Keratinocyte (primary cell): ENCODE measurements around the gene LAMA1. TPM values are rescaled to one million over a fixed set of nuclear protein-coding genes. Genes with fewer than 3 reads are reported as not detected.

Experiments
- DNase-seq: peaks from one replicate; pipeline ENCODE4 v3.0.0-alpha.2; 2011; ENCODE audit warnings: low read depth, missing footprints, low spot score
- FAIRE-seq: peaks from 2 replicates; lab custom pipeline; 2011; peaks lifted over from hg19 to GRCh38; lab: Jason Lieb, UNC
- H2AFZ ChIP-seq: 2 replicates; pipeline ENCODE4 v1.6.0; 2012; ENCODE audit warnings: low read length, control low read depth, inconsistent platforms; ENCODE audit not compliant: control insufficient read depth
- H3K27ac ChIP-seq: 2 replicates; pipeline ENCODE4 v1.5.1; 2011; ENCODE audit warnings: low read length; ENCODE audit not compliant: control insufficient read depth, insufficient read depth
- H3K27me3 ChIP-seq: 3 replicates; pipeline ENCODE4 v1.6.0; 2011; ENCODE audit warnings: low read length; ENCODE audit not compliant: control insufficient read depth, insufficient read depth; ENCODE audit errors: extremely low read depth
- H3K36me3 ChIP-seq, 2 experiments: 2 replicates in 1 of 2; 3 replicates in 1 of 2; pipeline ENCODE4 v1.5.1; 2011; ENCODE audit warnings: low read length in 2 of 2, mild to moderate bottlenecking in 1 of 2; ENCODE audit not compliant: control insufficient read depth in 2 of 2, insufficient read depth in 2 of 2; ENCODE audit errors: extremely low read depth in 1 of 2
- H3K4me1 ChIP-seq: 3 replicates; pipeline ENCODE4 v1.5.1; 2011; ENCODE audit warnings: low read length; ENCODE audit not compliant: control insufficient read depth, insufficient read depth; ENCODE audit errors: extremely low read depth
- H3K4me2 ChIP-seq: 3 replicates; pipeline ENCODE4 v1.6.0; 2011; ENCODE audit warnings: low read depth, low read length; ENCODE audit not compliant: control insufficient read depth, insufficient read depth; ENCODE audit errors: extremely low read depth
- H3K4me3 ChIP-seq, 3 experiments: fragments of 200-600 bp in 1 of 3; sonication (generic) in 1 of 3; 2 replicates in 2 of 3; 3 replicates in 1 of 3; pipeline ENCODE4 v1.5.1; 2011 to 2016; ENCODE audit warnings: low read length in 3 of 3, mild to moderate bottlenecking in 3 of 3, control low read depth in 2 of 3, inconsistent platforms in 1 of 3, low read depth in 1 of 3, mixed read lengths in 1 of 3, mixed run types in 1 of 3, moderate library complexity in 1 of 3; ENCODE audit not compliant: control insufficient read depth in 2 of 3, insufficient read depth in 2 of 3; ENCODE audit errors: extremely low read depth in 1 of 3
- H3K79me2 ChIP-seq: 2 replicates; pipeline ENCODE4 v1.6.0; 2012; ENCODE audit warnings: low read length; ENCODE audit not compliant: control insufficient read depth, insufficient read depth
- H3K9ac ChIP-seq: 3 replicates; pipeline ENCODE4 v1.6.0; 2011; ENCODE audit warnings: low read length; ENCODE audit not compliant: control insufficient read depth, insufficient read depth; ENCODE audit errors: extremely low read depth
- H3K9me1 ChIP-seq: 3 replicates; pipeline ENCODE4 v1.6.0; 2011; ENCODE audit warnings: low read length; ENCODE audit not compliant: control insufficient read depth, insufficient read depth; ENCODE audit errors: extremely low read depth
- H3K9me3 ChIP-seq: 2 replicates; pipeline ENCODE4 v1.5.1; 2012; ENCODE audit warnings: low read depth, low read length; ENCODE audit not compliant: control insufficient read depth
- H4K20me1 ChIP-seq: 3 replicates; pipeline ENCODE4 v1.6.0; 2011; ENCODE audit warnings: low read length; ENCODE audit not compliant: control insufficient read depth, insufficient read depth; ENCODE audit errors: extremely low read depth
- EZH2 ChIP-seq: IDR thresholded peaks from one replicate; pipeline ENCODE4 v1.6.1; 2012; ENCODE audit warnings: inconsistent platforms, mild to moderate bottlenecking, low read length, moderate library complexity
- dilution Hi-C: fragments of 300-500 bp; cut with MboI; formaldehyde crosslinking; loops from one replicate; pipeline ENCODE4 v1.7.0; 2020; ENCODE audit warnings: low sequenced_read_pairs; ENCODE audit not compliant: extremely low pct_ligation_motif_present
- polyA plus RNA-seq, 5 experiments: library from polyadenylated mRNA; depleted of rRNA in 3 of 5; stranded (reverse) in 3 of 5; stranded (forward) in 1 of 5; unstranded in 1 of 5; fragments of >200 nt; gene quantifications; 1 replicate in 1 of 5; 2 replicates in 3 of 5; 3 replicates in 1 of 5; pipeline versions ENCODE4 v1.2.1 to v1.2.3, GENCODE V29; 2011 to 2012; ENCODE audit warnings: missing spikeins in 2 of 5, low read depth in 1 of 5, low replicate concordance in 1 of 5
- TF ChIP-seq, protein P1 (sequence below), 3 experiments: IDR thresholded peaks in 1 of 3; conservative IDR thresholded peaks in 1 of 3; optimal IDR thresholded peaks in 1 of 3; 2 replicates in 2 of 3; 3 replicates in 1 of 3; pipeline versions ENCODE3 to v1.5.1; 2011; ENCODE audit warnings: low read length in 3 of 3, mild to moderate bottlenecking in 3 of 3, moderate library complexity in 2 of 3, control low read depth in 1 of 3, inconsistent platforms in 1 of 3; ENCODE audit not compliant: insufficient read depth in 2 of 3; ENCODE audit errors: extremely low read depth in 1 of 3

LAMA1 gene
- polyA plus RNA-seq, 1 donor (not counting 4 experiments of a cell fraction or from before 2014, with no cell fraction given): 2.1 TPM

DNA sequence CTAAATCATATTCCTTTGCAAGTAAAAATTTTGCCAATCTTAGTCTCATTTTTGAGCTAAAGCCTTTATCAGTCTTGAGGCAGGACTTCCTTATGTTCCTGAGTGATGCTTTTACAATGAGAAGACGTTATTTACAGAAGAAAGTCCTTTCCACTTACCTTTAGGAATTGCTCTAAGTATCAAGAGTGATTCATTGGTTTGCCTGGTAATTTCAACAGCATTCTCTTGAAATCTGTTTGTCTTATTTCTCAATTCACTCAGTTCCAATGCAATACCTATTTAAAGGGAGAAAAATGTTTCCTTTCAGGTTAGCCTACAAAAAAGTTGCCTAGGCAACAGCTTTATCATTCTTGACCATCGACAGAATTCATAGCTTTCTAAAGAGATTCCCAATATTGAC is 137.2 kb downstream of the LAMA1 start:
- no peak for FAIRE-seq
- no peak overlapping the region for H3K27ac ChIP-seq

DNA sequence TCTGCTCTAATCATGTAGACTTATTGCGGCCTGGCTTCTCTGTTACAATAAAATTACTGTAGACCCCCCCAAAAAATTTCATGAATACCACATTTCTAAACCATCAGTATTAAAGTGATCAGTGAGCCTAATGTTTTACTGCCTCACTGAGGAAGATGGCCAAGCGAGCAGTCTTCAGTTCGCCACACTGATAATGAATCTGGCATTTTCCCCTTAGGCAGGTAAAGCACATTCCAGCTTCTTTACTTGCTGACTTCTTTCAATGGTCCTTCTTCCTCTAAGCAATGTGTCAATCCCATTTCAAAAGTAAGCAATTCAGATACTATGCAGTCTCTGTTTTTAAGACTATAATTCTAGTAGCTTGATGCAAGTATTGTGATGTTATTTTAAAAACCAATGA is 137.6 kb downstream of the LAMA1 start:
- Histone ChIP-seq H3K36me3 (no peaks in the 10 kb centered on the region), H4K20me1 (no peaks in the 10 kb centered on the region), H3K4me2 (no peak overlapping the region), H3K4me3 (no peak overlapping the region), H3K4me1 (no peaks in the 10 kb centered on the region), H2AFZ (no peak overlapping the region), H3K27me3 (no peaks in the 10 kb centered on the region), H3K79me2 (no peaks in the 10 kb centered on the region), H3K9ac (no peak overlapping the region), H3K27ac (no peak overlapping the region), H3K9me1 (no peaks in the 10 kb centered on the region), H3K9me3 (no peaks in the 10 kb centered on the region)
- dilution Hi-C loops: no loop called here
- FAIRE-seq (no peak), DNase-seq (no peak)
- no peak for TF ChIP-seq EZH2
- TF ChIP-seq, protein P1, sequence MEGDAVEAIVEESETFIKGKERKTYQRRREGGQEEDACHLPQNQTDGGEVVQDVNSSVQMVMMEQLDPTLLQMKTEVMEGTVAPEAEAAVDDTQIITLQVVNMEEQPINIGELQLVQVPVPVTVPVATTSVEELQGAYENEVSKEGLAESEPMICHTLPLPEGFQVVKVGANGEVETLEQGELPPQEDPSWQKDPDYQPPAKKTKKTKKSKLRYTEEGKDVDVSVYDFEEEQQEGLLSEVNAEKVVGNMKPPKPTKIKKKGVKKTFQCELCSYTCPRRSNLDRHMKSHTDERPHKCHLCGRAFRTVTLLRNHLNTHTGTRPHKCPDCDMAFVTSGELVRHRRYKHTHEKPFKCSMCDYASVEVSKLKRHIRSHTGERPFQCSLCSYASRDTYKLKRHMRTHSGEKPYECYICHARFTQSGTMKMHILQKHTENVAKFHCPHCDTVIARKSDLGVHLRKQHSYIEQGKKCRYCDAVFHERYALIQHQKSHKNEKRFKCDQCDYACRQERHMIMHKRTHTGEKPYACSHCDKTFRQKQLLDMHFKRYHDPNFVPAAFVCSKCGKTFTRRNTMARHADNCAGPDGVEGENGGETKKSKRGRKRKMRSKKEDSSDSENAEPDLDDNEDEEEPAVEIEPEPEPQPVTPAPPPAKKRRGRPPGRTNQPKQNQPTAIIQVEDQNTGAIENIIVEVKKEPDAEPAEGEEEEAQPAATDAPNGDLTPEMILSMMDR (optimal IDR thresholded peaks at IDR 0.05 in 1 of 3, IDR thresholded peaks at IDR 0.05 in 1 of 3, conservative IDR thresholded peaks at IDR 0.05 in 1 of 3; ENCODE audit: extremely low read depth in 1 of 3, insufficient read depth in 2 of 3, low read length in 3 of 3): no peak

More for the DNA sequence above, 137.2 kb downstream of the LAMA1 start:
- no peak overlapping the region for H2AFZ ChIP-seq
- no peaks in the 10 kb centered on the region for H3K9me3 ChIP-seq
- no peaks in the 10 kb centered on the region for H3K36me3 ChIP-seq
- no peak overlapping the region for H3K9ac ChIP-seq
- no peak overlapping the region for H3K4me2 ChIP-seq
- no peaks in the 10 kb centered on the region for H4K20me1 ChIP-seq
- H3K79me2 ChIP-seq: no peaks in the 10 kb centered on the region
- H3K9me1 ChIP-seq: no peaks in the 10 kb centered on the region
- no peaks in the 10 kb centered on the region for H3K27me3 ChIP-seq
- dilution Hi-C loops: no loop called here
- no peak for DNase-seq
- no peaks in the 10 kb centered on the region for H3K4me1 ChIP-seq
- TF ChIP-seq, protein P1 (optimal IDR thresholded peaks at IDR 0.05 in 1 of 3, IDR thresholded peaks at IDR 0.05 in 1 of 3, conservative IDR thresholded peaks at IDR 0.05 in 1 of 3; ENCODE audit: extremely low read depth in 1 of 3, insufficient read depth in 2 of 3, low read length in 3 of 3): no peak
- TF ChIP-seq EZH2: no peak
- no peak overlapping the region for H3K4me3 ChIP-seq
